IPS-20b (cell line): ENCODE results near the gene FAM131B.
A peak's percentile ranks its signal among the peaks of the same experiment; 100 is the strongest.

Source experiments
- H3K27ac ChIP-seq: one replicate; pipeline ENCODE4 v1.5.1; 2013; ENCODE audit warnings: low read length
- H3K27me3 ChIP-seq: 2 replicates; pipeline ENCODE4 v1.6.1; 2013; ENCODE audit warnings: mild to moderate bottlenecking, low read length, inconsistent platforms; ENCODE audit not compliant: insufficient read depth
- H3K36me3 ChIP-seq: 2 replicates; pipeline ENCODE4 v1.6.1; 2013; ENCODE audit warnings: low read depth, mild to moderate bottlenecking, inconsistent platforms, low read length, moderate library complexity; ENCODE audit not compliant: insufficient read depth
- H3K4me1 ChIP-seq: 2 replicates; pipeline ENCODE4 v1.6.1; 2013; ENCODE audit warnings: mild to moderate bottlenecking, control low read depth, inconsistent platforms, low read length, moderate library complexity; ENCODE audit not compliant: insufficient read depth
- H3K4me3 ChIP-seq: 2 replicates; pipeline ENCODE4 v1.5.1; 2013; ENCODE audit warnings: mild to moderate bottlenecking, low read length, inconsistent platforms
- H3K9ac ChIP-seq: 2 replicates; pipeline ENCODE4 v1.6.1; 2013; ENCODE audit warnings: low read depth, mild to moderate bottlenecking, inconsistent platforms, low read length, moderate library complexity
- H3K9me3 ChIP-seq: 2 replicates; pipeline ENCODE4 v1.6.1; 2013; ENCODE audit warnings: mild to moderate bottlenecking, low read depth, low read length, inconsistent platforms; ENCODE audit not compliant: insufficient read depth

Gene FAM131B

GRCh38 chr7:143385891-143386781 is 23.6 kb upstream of the FAM131B start:
- peaks cover 89% of the 10 kb centered on the region for H3K36me3 ChIP-seq
- H3K4me1 ChIP-seq = peaks cover 10% of the 10 kb centered on the region
- H3K27ac ChIP-seq = no peak overlapping the region
- H3K4me3 ChIP-seq = no peak overlapping the region
- H3K27me3 ChIP-seq = no peaks in the 10 kb centered on the region
- no peak overlapping the region for H3K9ac ChIP-seq
- no peaks in the 10 kb centered on the region for H3K9me3 ChIP-seq

GRCh38 chr7:143384661-143385631 is 22.4 kb upstream of the FAM131B start:
- H3K4me1 ChIP-seq = peaks cover 10% of the 10 kb centered on the region
- H3K27ac ChIP-seq = no peak overlapping the region
- H3K36me3 ChIP-seq = peaks cover 77% of the 10 kb centered on the region
- no peaks in the 10 kb centered on the region for H3K27me3 ChIP-seq
- H3K4me3 ChIP-seq = peak overlapping the region; percentile 18; the same call in 1 of the 2 replicates
- H3K9me3 ChIP-seq = no peaks in the 10 kb centered on the region
- H3K9ac ChIP-seq = no peak overlapping the region

GRCh38 chr7:143384148-143384547 is 21.6 kb upstream of the FAM131B start:
- peak overlapping the region; percentile 93; the same call in 1 of the 2 replicates for H3K4me3 ChIP-seq
- H3K36me3 ChIP-seq = peaks cover 69% of the 10 kb centered on the region
- no peak overlapping the region for H3K9ac ChIP-seq
- H3K27me3 ChIP-seq = no peaks in the 10 kb centered on the region
- no peaks in the 10 kb centered on the region for H3K9me3 ChIP-seq
- H3K27ac ChIP-seq = no peak overlapping the region
- H3K4me1 ChIP-seq = peaks cover 14% of the 10 kb centered on the region

- Histone ChIP-seq H3K4me1 (peaks cover 19% of the 10 kb centered on the region), H3K4me3 (peak overlapping the region; percentile 93; the same call in 1 of the 2 replicates), H3K9me3 (no peaks in the 10 kb centered on the region), H3K9ac (no peak overlapping the region), H3K27ac (no peak overlapping the region), H3K27me3 (no peaks in the 10 kb centered on the region), H3K36me3 (peaks cover 63% of the 10 kb centered on the region)
Measured at GRCh38 chr7:143383642-143383957, 21.1 kb upstream of the FAM131B start.

GRCh38 chr7:143382791-143383641 is 20.5 kb upstream of the FAM131B start:
- Histone ChIP-seq H3K27ac (no peak overlapping the region), H3K4me3 (peak overlapping the region; percentile 93; the same call in 1 of the 2 replicates), H3K9me3 (no peaks in the 10 kb centered on the region), H3K4me1 (peaks cover 19% of the 10 kb centered on the region), H3K36me3 (peaks cover 57% of the 10 kb centered on the region), H3K27me3 (no peaks in the 10 kb centered on the region), H3K9ac (peak overlapping the region; percentile 97; the same call in 1 of the 2 replicates)

GRCh38 chr7:143382126-143382790 is 19.7 kb upstream of the FAM131B start:
- Histone ChIP-seq H3K9me3 (no peaks in the 10 kb centered on the region), H3K9ac (peak overlapping the region; percentile 97), H3K27me3 (no peaks in the 10 kb centered on the region), H3K4me1 (peaks cover 19% of the 10 kb centered on the region), H3K36me3 (peaks cover 50% of the 10 kb centered on the region), H3K27ac (peak overlapping the region; percentile 74), H3K4me3 (peak overlapping the region; percentile 93)

- H3K9me3 ChIP-seq = no peaks in the 10 kb centered on the region
- peak overlapping the region; percentile 93 for H3K4me3 ChIP-seq
- peak overlapping the region; percentile 74 for H3K27ac ChIP-seq
- peaks cover 43% of the 10 kb centered on the region for H3K36me3 ChIP-seq
- peak overlapping the region; percentile 97 for H3K9ac ChIP-seq
- peaks cover 19% of the 10 kb centered on the region for H3K4me1 ChIP-seq
- no peaks in the 10 kb centered on the region for H3K27me3 ChIP-seq
Measured at GRCh38 chr7:143381427-143382125, 19.1 kb upstream of the FAM131B start.

GRCh38 chr7:143380646-143381426 is 18.3 kb upstream of the FAM131B start, which contains the start of gene ZYX:
ZYX (plus strand) TSS chr7:143381345; CDS start chr7:143381572, 227 bp downstream.
- Histone ChIP-seq H3K9ac (peak within 1 kb of the TSS; percentile 99), H3K9me3 (no peaks in the 10 kb centered on the region), H3K36me3 (peaks cover 37% of the 10 kb centered on the region), H3K4me3 (peak within 1 kb of the TSS; percentile 93), H3K27me3 (no peaks in the 10 kb centered on the region), H3K4me1 (peaks cover 19% of the 10 kb centered on the region), H3K27ac (peak within 1 kb of the TSS; percentile 96)

- H3K9ac ChIP-seq = peak overlapping the region; percentile 99
- peaks cover 31% of the 10 kb centered on the region for H3K36me3 ChIP-seq
- peaks cover 19% of the 10 kb centered on the region for H3K4me1 ChIP-seq
- H3K4me3 ChIP-seq = peak overlapping the region; percentile 93
- H3K9me3 ChIP-seq = no peaks in the 10 kb centered on the region
- no peaks in the 10 kb centered on the region for H3K27me3 ChIP-seq
- H3K27ac ChIP-seq = peak overlapping the region; percentile 96
Measured at GRCh38 chr7:143380260-143380645, 17.7 kb upstream of the FAM131B start.
